Keratinocyte (primary cell): ENCODE measurements around the gene AK2. TPM values are rescaled to one million over a fixed set of nuclear protein-coding genes. Genes with fewer than 3 reads are reported as not detected.
"Not testable (repeated sequence)": the region's sequence is repeated elsewhere in the genome, so short reads cannot be mapped to it uniquely, and the experiment has no call there.

Experiments used
- DNase-seq: peaks from one replicate; pipeline ENCODE4 v3.0.0-alpha.2; 2011; ENCODE audit warnings: low read depth, missing footprints, low spot score
- FAIRE-seq: peaks from 2 replicates; lab custom pipeline; 2011; peaks lifted over from hg19 to GRCh38; lab: Jason Lieb, UNC
- H2AFZ ChIP-seq: 2 replicates; pipeline ENCODE4 v1.6.0; 2012; ENCODE audit warnings: low read length, control low read depth, inconsistent platforms; ENCODE audit not compliant: control insufficient read depth
- H3K27ac ChIP-seq: 2 replicates; pipeline ENCODE4 v1.5.1; 2011; ENCODE audit warnings: low read length; ENCODE audit not compliant: control insufficient read depth, insufficient read depth
- H3K27me3 ChIP-seq: 3 replicates; pipeline ENCODE4 v1.6.0; 2011; ENCODE audit warnings: low read length; ENCODE audit not compliant: control insufficient read depth, insufficient read depth; ENCODE audit errors: extremely low read depth
- H3K36me3 ChIP-seq, 2 experiments: 2 replicates in 1 of 2; 3 replicates in 1 of 2; pipeline ENCODE4 v1.5.1; 2011; ENCODE audit warnings: low read length in 2 of 2, mild to moderate bottlenecking in 1 of 2; ENCODE audit not compliant: control insufficient read depth in 2 of 2, insufficient read depth in 2 of 2; ENCODE audit errors: extremely low read depth in 1 of 2
- H3K4me1 ChIP-seq: 3 replicates; pipeline ENCODE4 v1.5.1; 2011; ENCODE audit warnings: low read length; ENCODE audit not compliant: control insufficient read depth, insufficient read depth; ENCODE audit errors: extremely low read depth
- H3K4me2 ChIP-seq: 3 replicates; pipeline ENCODE4 v1.6.0; 2011; ENCODE audit warnings: low read depth, low read length; ENCODE audit not compliant: control insufficient read depth, insufficient read depth; ENCODE audit errors: extremely low read depth
- H3K4me3 ChIP-seq, 3 experiments: fragments of 200-600 bp in 1 of 3; sonication (generic) in 1 of 3; 2 replicates in 2 of 3; 3 replicates in 1 of 3; pipeline ENCODE4 v1.5.1; 2011 to 2016; ENCODE audit warnings: low read length in 3 of 3, mild to moderate bottlenecking in 3 of 3, control low read depth in 2 of 3, inconsistent platforms in 1 of 3, low read depth in 1 of 3, mixed read lengths in 1 of 3, mixed run types in 1 of 3, moderate library complexity in 1 of 3; ENCODE audit not compliant: control insufficient read depth in 2 of 3, insufficient read depth in 2 of 3; ENCODE audit errors: extremely low read depth in 1 of 3
- H3K79me2 ChIP-seq: 2 replicates; pipeline ENCODE4 v1.6.0; 2012; ENCODE audit warnings: low read length; ENCODE audit not compliant: control insufficient read depth, insufficient read depth
- H3K9ac ChIP-seq: 3 replicates; pipeline ENCODE4 v1.6.0; 2011; ENCODE audit warnings: low read length; ENCODE audit not compliant: control insufficient read depth, insufficient read depth; ENCODE audit errors: extremely low read depth
- H3K9me1 ChIP-seq: 3 replicates; pipeline ENCODE4 v1.6.0; 2011; ENCODE audit warnings: low read length; ENCODE audit not compliant: control insufficient read depth, insufficient read depth; ENCODE audit errors: extremely low read depth
- H3K9me3 ChIP-seq: 2 replicates; pipeline ENCODE4 v1.5.1; 2012; ENCODE audit warnings: low read depth, low read length; ENCODE audit not compliant: control insufficient read depth
- H4K20me1 ChIP-seq: 3 replicates; pipeline ENCODE4 v1.6.0; 2011; ENCODE audit warnings: low read length; ENCODE audit not compliant: control insufficient read depth, insufficient read depth; ENCODE audit errors: extremely low read depth
- CTCF ChIP-seq, 3 experiments: IDR thresholded peaks in 1 of 3; conservative IDR thresholded peaks in 1 of 3; optimal IDR thresholded peaks in 1 of 3; 2 replicates in 2 of 3; 3 replicates in 1 of 3; pipeline versions ENCODE3 to v1.5.1; 2011; ENCODE audit warnings: low read length in 3 of 3, mild to moderate bottlenecking in 3 of 3, moderate library complexity in 2 of 3, control low read depth in 1 of 3, inconsistent platforms in 1 of 3; ENCODE audit not compliant: insufficient read depth in 2 of 3; ENCODE audit errors: extremely low read depth in 1 of 3
- EZH2 ChIP-seq: IDR thresholded peaks from one replicate; pipeline ENCODE4 v1.6.1; 2012; ENCODE audit warnings: inconsistent platforms, mild to moderate bottlenecking, low read length, moderate library complexity
- dilution Hi-C: fragments of 300-500 bp; cut with MboI; formaldehyde crosslinking; loops from one replicate; pipeline ENCODE4 v1.7.0; 2020; ENCODE audit warnings: low sequenced_read_pairs; ENCODE audit not compliant: extremely low pct_ligation_motif_present
- polyA plus RNA-seq, 5 experiments: library from polyadenylated mRNA; depleted of rRNA in 3 of 5; stranded (reverse) in 3 of 5; stranded (forward) in 1 of 5; unstranded in 1 of 5; fragments of >200 nt; gene quantifications; 1 replicate in 1 of 5; 2 replicates in 3 of 5; 3 replicates in 1 of 5; pipeline versions ENCODE4 v1.2.1 to v1.2.3, GENCODE V29; 2011 to 2012; ENCODE audit warnings: missing spikeins in 2 of 5, low read depth in 1 of 5, low replicate concordance in 1 of 5

Gene AK2
- polyA plus RNA-seq, 1 donor (not counting 4 experiments of a cell fraction or from before 2014, with no cell fraction given), result 258 TPM

DNA sequence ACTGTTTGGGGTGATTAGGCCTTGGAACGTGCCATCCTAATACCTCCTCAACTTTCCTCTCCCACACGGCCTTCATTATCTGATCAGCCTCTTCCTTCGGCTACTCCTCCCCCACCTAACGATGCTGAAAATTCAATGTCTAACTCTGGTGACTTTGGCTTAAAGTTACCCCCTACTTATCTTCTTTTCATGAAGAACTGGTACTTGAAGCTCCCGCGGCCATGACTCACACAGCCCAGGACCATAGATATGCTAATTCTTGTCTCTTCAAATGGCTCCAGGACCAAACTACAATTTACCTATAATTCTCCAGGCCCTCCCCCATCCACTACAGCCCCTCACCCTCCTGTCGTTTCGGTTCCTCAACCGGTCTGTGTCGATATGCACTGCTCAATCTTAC, 28.6 kb upstream of the AK2 start:
- no peak for TF ChIP-seq EZH2
- no peak for TF ChIP-seq CTCF (optimal IDR thresholded peaks at IDR 0.05 in 1 of 3, IDR thresholded peaks at IDR 0.05 in 1 of 3, conservative IDR thresholded peaks at IDR 0.05 in 1 of 3; ENCODE audit: extremely low read depth in 1 of 3, insufficient read depth in 2 of 3, low read length in 3 of 3)
- dilution Hi-C loops, result no loop called here
- Histone ChIP-seq H4K20me1 (no peaks in the 10 kb centered on the region), H3K36me3 (no peaks in the 10 kb centered on the region), H3K9me1 (no peaks in the 10 kb centered on the region), H3K4me1 (peaks cover 15% of the 10 kb centered on the region), H3K9ac (no peak overlapping the region), H3K27me3 (no peaks in the 10 kb centered on the region), H3K9me3 (peaks cover 5% of the 10 kb centered on the region), H3K27ac (no peak overlapping the region), H3K79me2 (no peaks in the 10 kb centered on the region), H2AFZ (no peak overlapping the region), H3K4me3 (no peak overlapping the region), H3K4me2 (no peak overlapping the region)
- DNase-seq, result no peak
- FAIRE-seq, result no peak

GRCh38 chr1:33064284-33064683, 27.6 kb upstream of the AK2 start:
- H3K27me3 ChIP-seq, H3K9ac ChIP-seq, dilution Hi-C loops, DNase-seq, H3K79me2 ChIP-seq, H4K20me1 ChIP-seq, H3K9me3 ChIP-seq, H3K4me2 ChIP-seq, H3K4me3 ChIP-seq, H3K27ac ChIP-seq, FAIRE-seq, H2AFZ ChIP-seq, H3K9me1 ChIP-seq, H3K36me3 ChIP-seq: not testable (repeated sequence)
- peaks cover 18% of the 10 kb centered on the region for H3K4me1 ChIP-seq

GRCh38 chr1:33061834-33062233, 25.2 kb upstream of the AK2 start:
- H2AFZ ChIP-seq, result no peak overlapping the region
- DNase-seq, result no peak
- no peaks in the 10 kb centered on the region for H3K79me2 ChIP-seq
- H3K9ac ChIP-seq, result no peak overlapping the region
- no peak for FAIRE-seq
- peaks cover 5% of the 10 kb centered on the region for H3K9me3 ChIP-seq
- no peaks in the 10 kb centered on the region for H3K9me1 ChIP-seq
- TF ChIP-seq EZH2, result no peak
- no peak for TF ChIP-seq CTCF (optimal IDR thresholded peaks at IDR 0.05 in 1 of 3, IDR thresholded peaks at IDR 0.05 in 1 of 3, conservative IDR thresholded peaks at IDR 0.05 in 1 of 3; ENCODE audit: extremely low read depth in 1 of 3, insufficient read depth in 2 of 3, low read length in 3 of 3)
- no peaks in the 10 kb centered on the region for H3K27me3 ChIP-seq
- H3K4me2 ChIP-seq, result no peak overlapping the region
- H3K4me1 ChIP-seq, result peaks cover 13% of the 10 kb centered on the region
- no peak overlapping the region for H3K4me3 ChIP-seq
- dilution Hi-C loops, result no loop called here
- H3K36me3 ChIP-seq, result no peaks in the 10 kb centered on the region
- no peak overlapping the region for H3K27ac ChIP-seq
- H4K20me1 ChIP-seq, result no peaks in the 10 kb centered on the region
